ENCODE results near the gene CD6. TPM values are rescaled to one million over a fixed set of nuclear protein-coding genes. Genes with fewer than 3 reads are reported as not detected.

CD6 gene
- polyA plus RNA-seq, 2 of the 4 experiments (the other 2 are of a cell fraction): 0.06 TPM

DNA sequence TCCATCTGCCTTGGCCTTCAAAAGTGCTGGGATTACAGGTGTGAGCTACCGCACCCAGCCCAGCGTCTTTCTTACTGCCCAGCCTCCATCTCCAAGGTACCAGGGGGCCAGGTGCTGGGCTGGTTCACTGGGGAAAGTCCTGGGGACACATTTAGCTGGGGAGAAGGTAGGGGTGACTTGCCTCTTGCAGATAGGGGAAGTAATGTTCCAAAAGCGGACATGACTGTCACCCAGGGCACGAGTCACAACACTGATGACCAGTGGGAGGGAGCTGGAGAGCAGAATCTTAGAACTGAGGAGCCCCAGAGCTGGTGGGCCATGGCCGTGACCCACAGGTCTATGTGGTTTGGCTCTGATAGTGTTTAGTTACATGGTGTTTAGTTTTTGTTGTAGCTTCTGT is 17.1 kb upstream of the CD6 start:
- Histone ChIP-seq H3K4me1 (no peaks in the 10 kb centered on the region), H3K4me3 (no peak overlapping the region), H3K4me2 (no peak overlapping the region), H3K9me3 (no peaks in the 10 kb centered on the region), H3K27ac (no peak overlapping the region)
- FAIRE-seq: no peak
- DNase-seq (ENCODE audit: low read depth in 1 of 2, low spot score in 1 of 2): no peak
- TF ChIP-seq SMC3 (IDR thresholded peaks at IDR 0.05) (no peak), FOXS1 (CRISPR knock-in tag; IDR thresholded peaks at IDR 0.05) (no peak), EHF (CRISPR knock-in tag; IDR thresholded peaks at IDR 0.05) (no peak), ESRRA (IDR thresholded peaks at IDR 0.05; ENCODE audit: borderline replicate concordance, low read length) (no peak), ZC3H11A (IDR thresholded peaks at IDR 0.05) (no peak), HOXB13 (CRISPR knock-in tag; IDR thresholded peaks at IDR 0.05; ENCODE audit: low read depth) (no peak), BHLHE40 (IDR thresholded peaks at IDR 0.05; ENCODE audit: low read depth, low read length) (no peak), CBX8 (IDR thresholded peaks at IDR 0.05) (no peak), ZSCAN20 (CRISPR knock-in tag; IDR thresholded peaks at IDR 0.05) (no peak), PBX3 (IDR thresholded peaks at IDR 0.05) (no peak), CBX2 (IDR thresholded peaks at IDR 0.05; ENCODE audit: borderline replicate concordance, low read depth) (no peak)
- TF ChIP-seq, protein P1, sequence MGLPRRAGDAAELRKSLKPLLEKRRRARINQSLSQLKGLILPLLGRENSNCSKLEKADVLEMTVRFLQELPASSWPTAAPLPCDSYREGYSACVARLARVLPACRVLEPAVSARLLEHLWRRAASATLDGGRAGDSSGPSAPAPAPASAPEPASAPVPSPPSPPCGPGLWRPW (IDR thresholded peaks at IDR 0.05): no peak
- TF ChIP-seq, protein P2, sequence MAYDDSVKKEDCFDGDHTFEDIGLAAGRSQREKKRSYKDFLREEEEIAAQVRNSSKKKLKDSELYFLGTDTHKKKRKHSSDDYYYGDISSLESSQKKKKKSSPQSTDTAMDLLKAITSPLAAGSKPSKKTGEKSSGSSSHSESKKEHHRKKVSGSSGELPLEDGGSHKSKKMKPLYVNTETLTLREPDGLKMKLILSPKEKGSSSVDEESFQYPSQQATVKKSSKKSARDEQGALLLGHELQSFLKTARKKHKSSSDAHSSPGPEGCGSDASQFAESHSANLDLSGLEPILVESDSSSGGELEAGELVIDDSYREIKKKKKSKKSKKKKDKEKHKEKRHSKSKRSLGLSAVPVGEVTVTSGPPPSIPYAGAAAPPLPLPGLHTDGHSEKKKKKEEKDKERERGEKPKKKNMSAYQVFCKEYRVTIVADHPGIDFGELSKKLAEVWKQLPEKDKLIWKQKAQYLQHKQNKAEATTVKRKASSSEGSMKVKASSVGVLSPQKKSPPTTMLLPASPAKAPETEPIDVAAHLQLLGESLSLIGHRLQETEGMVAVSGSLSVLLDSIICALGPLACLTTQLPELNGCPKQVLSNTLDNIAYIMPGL (CRISPR knock-in tag; IDR thresholded peaks at IDR 0.05; ENCODE audit: borderline replicate concordance): no peak
- TF ChIP-seq, protein P3, sequence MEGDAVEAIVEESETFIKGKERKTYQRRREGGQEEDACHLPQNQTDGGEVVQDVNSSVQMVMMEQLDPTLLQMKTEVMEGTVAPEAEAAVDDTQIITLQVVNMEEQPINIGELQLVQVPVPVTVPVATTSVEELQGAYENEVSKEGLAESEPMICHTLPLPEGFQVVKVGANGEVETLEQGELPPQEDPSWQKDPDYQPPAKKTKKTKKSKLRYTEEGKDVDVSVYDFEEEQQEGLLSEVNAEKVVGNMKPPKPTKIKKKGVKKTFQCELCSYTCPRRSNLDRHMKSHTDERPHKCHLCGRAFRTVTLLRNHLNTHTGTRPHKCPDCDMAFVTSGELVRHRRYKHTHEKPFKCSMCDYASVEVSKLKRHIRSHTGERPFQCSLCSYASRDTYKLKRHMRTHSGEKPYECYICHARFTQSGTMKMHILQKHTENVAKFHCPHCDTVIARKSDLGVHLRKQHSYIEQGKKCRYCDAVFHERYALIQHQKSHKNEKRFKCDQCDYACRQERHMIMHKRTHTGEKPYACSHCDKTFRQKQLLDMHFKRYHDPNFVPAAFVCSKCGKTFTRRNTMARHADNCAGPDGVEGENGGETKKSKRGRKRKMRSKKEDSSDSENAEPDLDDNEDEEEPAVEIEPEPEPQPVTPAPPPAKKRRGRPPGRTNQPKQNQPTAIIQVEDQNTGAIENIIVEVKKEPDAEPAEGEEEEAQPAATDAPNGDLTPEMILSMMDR (IDR thresholded peaks at IDR 0.05): no peak
- 61% methylated on average over 5 of the region's 5 CpGs for WGBS (ENCODE audit: missing lambda C conversion rate)
- ATAC-seq: no peak
- ChIA-PET CTCF (interaction anchor here (0.9 to 2.2 kb wide), 7 partner anchors 8 to 175 kb away, joined by 3 to 6 read pairs (median 4); partner anchors contain the start of gene CD6), POLR2A (no interaction called here)

DNA sequence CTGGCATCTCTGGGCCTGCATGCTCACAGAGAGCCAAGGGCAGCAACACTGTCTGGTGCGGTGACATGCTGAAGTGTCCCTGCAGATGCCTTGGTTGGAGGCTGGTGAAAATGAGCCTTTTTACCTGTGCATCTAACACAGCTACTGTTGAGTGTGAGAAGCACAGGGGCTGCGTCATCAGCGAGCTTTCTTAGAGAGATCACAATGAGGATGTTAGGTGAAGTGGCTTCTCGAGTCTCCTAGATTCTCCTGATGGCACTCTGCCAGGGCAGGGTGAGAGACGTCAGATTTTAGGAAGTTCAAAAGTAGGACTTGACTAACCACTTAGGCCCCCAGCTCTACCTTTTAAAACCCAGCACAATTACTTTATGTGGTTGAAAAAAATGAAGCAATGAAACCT is 15.9 kb upstream of the CD6 start:
- Histone ChIP-seq H3K4me1 (no peaks in the 10 kb centered on the region), H3K4me3 (no peak overlapping the region), H3K4me2 (no peak overlapping the region), H3K27ac (no peak overlapping the region), H3K9me3 (no peaks in the 10 kb centered on the region)
- CTCF ChIA-PET: interaction anchor here (1.5 to 2.2 kb wide), 3 partner anchors 9 to 40 kb away, joined by 3 to 5 read pairs (median 5); no protein-coding TSS in a partner anchor
- DNase-seq (ENCODE audit: low read depth in 1 of 2, low spot score in 1 of 2): no peak
- POLR2A ChIA-PET: no interaction called here
- 38% methylated on average over 5 of the region's 5 CpGs for WGBS (ENCODE audit: missing lambda C conversion rate)
- FAIRE-seq: no peak
- no peak for ATAC-seq
- TF ChIP-seq FOSB (CRISPR knock-in tag; IDR thresholded peaks at IDR 0.05) (no peak), FOXS1 (CRISPR knock-in tag; IDR thresholded peaks at IDR 0.05) (no peak), EHF (CRISPR knock-in tag; IDR thresholded peaks at IDR 0.05) (no peak), GATA3 (IDR thresholded peaks at IDR 0.05; ENCODE audit: borderline replicate concordance) (no peak), NPAS2 (CRISPR knock-in tag; IDR thresholded peaks at IDR 0.05; ENCODE audit: borderline replicate concordance) (no peak), RNF2 (IDR thresholded peaks at IDR 0.05; ENCODE audit: borderline replicate concordance, low read depth) (no peak), NFE2L2 (conservative IDR thresholded peaks at IDR 0.05; ENCODE audit: low read length) (no peak), EP300 (IDR thresholded peaks at IDR 0.05) (no peak), E2F6 (IDR thresholded peaks at IDR 0.05; ENCODE audit: borderline replicate concordance, low read depth) (no peak), ATOH8 (CRISPR knock-in tag; IDR thresholded peaks at IDR 0.05; ENCODE audit: low read depth) (no peak), SMC3 (IDR thresholded peaks at IDR 0.05) (no peak), KDM1A (IDR thresholded peaks at IDR 0.05; ENCODE audit: low read depth) (no peak)
